HG03432 (cell line): ENCODE results near the gene PRSS33.

Experiments
- ATAC-seq: cut with Tn5 transposase; IDR thresholded peaks from one replicate; pipeline ENCODE4 v1.9.1; 2021; ENCODE audit warnings: mild to moderate bottlenecking, moderate library complexity; ENCODE audit not compliant: unreplicated experiment

PRSS33 gene

GRCh38 chr16:2821487-2822157 is 34.3 kb upstream of the PRSS33 start:
- no peak for ATAC-seq

GRCh38 chr16:2820836-2821486 is 33.6 kb upstream of the PRSS33 start:
- ATAC-seq: no peak

GRCh38 chr16:2819939-2820835 is 32.8 kb upstream of the PRSS33 start:
- ATAC-seq: no peak

GRCh38 chr16:2819179-2819938 is 32.0 kb upstream of the PRSS33 start:
- no peak for ATAC-seq

- no peak for ATAC-seq
Observed at GRCh38 chr16:2818272-2818876, 31.0 kb upstream of the PRSS33 start.

GRCh38 chr16:2817340-2818271 is 30.2 kb upstream of the PRSS33 start:
- no peak for ATAC-seq

GRCh38 chr16:2816751-2817339 is 29.5 kb upstream of the PRSS33 start, which contains the start of gene PRSS21:
Gene PRSS21, plus strand, starts transcription at chr16:2817237. Its CDS starts 32 bp downstream, at chr16:2817269.
- ATAC-seq: no peak

GRCh38 chr16:2815299-2815771 is 28.0 kb upstream of the PRSS33 start:
- no peak for ATAC-seq

GRCh38 chr16:2814551-2815298 is 27.4 kb upstream of the PRSS33 start:
- no peak for ATAC-seq

- no peak for ATAC-seq
Observed at GRCh38 chr16:2813771-2814221, 26.4 kb upstream of the PRSS33 start.

- no peak for ATAC-seq
Observed at GRCh38 chr16:2811703-2812471, 24.5 kb upstream of the PRSS33 start.

GRCh38 chr16:2810651-2811050 is 23.3 kb upstream of the PRSS33 start:
- no peak for ATAC-seq

GRCh38 chr16:2809149-2809760 is 21.9 kb upstream of the PRSS33 start:
- ATAC-seq: no peak

- ATAC-seq: no peak
Observed at GRCh38 chr16:2808181-2808580, 20.8 kb upstream of the PRSS33 start.

GRCh38 chr16:2806286-2806685 is 18.9 kb upstream of the PRSS33 start:
- no peak for ATAC-seq

GRCh38 chr16:2804728-2805127 is 17.4 kb upstream of the PRSS33 start:
- ATAC-seq: no peak
